ENCODE data around the gene SMYD3.

Gene SMYD3

GRCh38 chr1:246200738-246201137 is 306.3 kb downstream of the SMYD3 start:
- no peak for DNase-seq

DNA sequence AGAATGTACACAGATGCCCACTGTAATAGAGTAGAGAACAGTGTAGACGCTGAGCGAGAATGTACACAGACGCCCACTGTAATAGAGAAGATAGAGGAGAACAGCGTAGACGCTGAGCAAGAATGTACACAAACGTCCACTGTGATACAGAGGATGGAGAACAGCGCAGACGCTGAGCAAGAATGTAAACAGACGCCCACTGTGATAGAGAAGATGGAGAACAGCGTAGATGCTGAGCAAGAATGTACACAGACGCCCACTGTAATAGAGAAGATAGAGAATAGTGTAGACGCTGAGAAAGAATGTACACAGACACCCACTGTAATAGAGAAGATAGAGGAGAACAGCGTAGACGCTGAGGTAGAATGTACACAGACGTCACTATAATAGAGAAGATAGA is 306.9 kb downstream of the SMYD3 start:
- DNase-seq, result no peak

GRCh38 chr1:246199086-246199645 is 307.9 kb downstream of the SMYD3 start:
- no peak for DNase-seq

DNA sequence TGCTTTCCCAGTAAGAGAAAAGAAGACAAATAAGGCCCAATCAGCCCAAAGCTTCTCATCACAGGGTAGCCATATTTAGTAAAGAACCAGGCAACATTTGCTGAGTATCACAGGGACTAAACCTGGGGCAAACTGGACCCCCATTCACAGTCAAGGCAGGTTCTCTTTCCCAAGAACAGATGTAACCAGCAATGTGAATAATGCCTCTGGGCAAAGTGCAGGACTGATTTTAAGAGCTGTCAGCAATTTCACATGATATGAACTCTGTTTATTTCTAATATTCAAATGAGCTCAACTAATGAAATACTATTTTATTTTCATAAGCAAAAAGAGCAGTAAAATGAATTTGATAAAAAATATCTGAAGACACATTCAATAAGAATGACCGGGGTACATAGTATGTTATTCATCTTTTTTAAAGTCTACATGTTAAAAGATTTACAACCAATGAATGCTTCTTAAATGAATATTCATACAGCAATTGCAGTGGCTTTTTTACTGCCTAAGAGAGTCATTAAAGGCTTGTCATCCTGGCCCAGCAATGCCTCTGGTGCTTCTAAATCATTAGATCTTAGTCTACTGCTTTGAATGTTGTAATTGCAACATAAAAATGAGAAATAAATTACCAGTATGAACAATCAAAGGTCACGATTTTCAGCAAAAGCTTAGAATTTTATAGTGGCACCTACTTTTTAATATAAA is 308.8 kb downstream of the SMYD3 start:
- DNase-seq, result no peak

- DNase-seq, result no peak
These were observed 310.0 kb downstream of the SMYD3 start for GRCh38 chr1:246197076-246197475.

DNA sequence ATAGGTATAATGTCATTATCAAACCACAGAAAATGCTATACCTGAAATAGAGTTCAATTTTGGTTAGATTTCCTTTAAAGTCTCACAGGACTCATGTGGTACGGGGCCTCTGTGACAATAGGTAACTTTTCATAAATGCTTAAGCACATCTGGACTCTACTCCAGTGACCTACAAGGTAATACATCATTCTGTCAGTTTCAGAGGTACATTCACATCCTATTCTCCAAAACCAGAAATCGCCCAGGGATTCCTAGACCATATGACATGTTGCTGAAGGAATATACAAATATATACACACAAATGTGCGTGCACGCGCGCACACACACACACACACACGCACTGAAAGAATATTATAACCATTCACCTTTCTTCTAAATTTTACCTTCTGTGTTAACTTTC is 311.8 kb downstream of the SMYD3 start:
- DNase-seq, result no peak

DNA sequence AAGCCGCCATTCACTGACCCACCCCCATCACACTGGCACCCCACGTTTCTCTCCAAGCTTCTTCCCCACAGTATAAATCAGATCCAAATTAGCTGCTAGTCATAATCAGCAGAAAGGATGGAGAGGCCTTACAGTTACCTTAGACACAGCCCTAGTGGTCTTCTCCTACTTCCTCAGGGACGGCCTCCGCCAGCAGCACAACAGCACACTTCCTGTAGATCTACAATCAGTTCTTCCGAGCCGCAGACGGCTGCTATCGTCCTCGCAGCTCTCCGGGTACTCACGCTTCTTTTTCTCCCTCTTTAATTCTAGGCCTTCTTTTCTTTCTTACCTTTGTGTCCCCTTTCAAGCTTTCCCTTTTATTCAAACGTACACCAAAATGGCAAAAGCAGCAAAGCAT is 313.5 kb downstream of the SMYD3 start:
- no peak for DNase-seq

DNA sequence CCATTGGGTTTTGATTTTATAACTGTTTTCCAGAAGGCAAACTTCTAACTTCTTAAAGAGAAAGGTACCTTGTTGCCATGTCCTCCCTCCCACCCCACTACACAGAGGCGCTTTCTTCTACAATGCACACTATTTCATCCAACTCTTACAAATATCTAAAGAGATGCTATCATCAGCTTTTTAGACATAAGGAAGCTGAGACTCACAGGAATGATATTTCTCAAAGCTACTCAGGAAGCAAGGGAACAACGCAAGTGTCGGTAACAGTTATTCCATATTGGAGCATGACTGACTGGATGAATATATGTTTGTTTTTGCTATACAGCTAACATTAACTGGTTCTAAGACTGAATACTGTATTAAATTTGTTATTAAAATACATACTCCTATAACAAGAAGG is 318.0 kb downstream of the SMYD3 start:
- no peak for DNase-seq

DNA sequence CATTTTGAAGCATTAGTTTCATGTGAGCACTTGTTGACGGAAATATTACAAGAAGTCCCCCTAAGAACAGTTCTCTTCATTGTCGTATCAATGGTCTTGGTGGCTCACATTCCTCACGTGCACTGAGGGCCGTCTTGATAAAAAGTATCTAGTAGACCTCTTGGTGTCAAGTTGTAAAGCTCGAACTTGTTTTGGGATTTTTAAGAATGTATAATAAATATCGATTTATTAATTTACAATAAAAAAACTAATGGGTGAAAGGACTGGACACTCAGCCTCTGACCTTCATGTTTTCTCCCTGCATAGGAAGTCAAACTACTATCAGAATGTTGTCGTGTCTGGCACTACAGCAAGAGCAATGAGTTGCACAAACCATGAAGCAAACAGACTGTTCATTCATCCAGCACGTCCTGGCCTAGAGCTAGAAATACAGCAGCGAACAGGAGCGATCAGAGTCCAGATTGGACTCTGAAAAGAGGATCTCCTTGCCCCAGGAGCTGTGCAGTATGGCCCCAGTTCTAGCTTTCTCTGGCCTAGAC is 319.2 kb downstream of the SMYD3 start:
- DNase-seq, result no peak

- DNase-seq, result no peak
These were observed 322.6 kb downstream of the SMYD3 start for GRCh38 chr1:246184503-246184902.

DNA sequence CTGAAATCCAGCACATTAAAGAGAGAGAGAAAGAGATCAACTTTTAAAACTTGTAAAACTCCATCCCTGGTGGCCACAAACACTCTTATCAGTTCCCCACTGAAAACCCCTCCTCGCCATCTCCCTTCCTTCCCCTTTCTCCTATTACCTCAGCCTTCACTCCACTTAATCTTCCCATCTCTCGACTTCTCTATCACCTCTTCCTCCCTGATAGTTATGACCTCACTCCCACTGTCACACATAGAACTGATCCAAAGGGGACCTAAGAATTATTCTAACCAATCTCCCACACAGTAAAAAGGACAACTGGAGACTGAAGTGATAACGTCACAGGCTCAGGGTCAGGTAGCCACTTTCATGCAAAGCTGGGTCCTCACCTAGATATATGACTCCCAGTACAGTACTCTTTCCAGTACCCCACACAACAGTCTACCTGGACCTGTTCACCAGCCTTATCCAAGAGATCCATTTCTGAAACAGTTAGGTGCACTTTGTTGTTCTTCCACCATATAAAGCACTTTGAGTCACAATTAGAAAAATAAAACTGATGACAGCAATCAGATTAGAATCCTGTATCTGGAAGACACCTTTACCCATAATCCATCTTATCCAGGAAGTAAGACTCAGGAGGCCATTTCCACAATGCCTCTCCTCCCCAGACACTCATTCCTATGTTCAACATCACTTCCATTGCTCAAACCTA is 324.8 kb downstream of the SMYD3 start:
- DNase-seq, result no peak

DNA sequence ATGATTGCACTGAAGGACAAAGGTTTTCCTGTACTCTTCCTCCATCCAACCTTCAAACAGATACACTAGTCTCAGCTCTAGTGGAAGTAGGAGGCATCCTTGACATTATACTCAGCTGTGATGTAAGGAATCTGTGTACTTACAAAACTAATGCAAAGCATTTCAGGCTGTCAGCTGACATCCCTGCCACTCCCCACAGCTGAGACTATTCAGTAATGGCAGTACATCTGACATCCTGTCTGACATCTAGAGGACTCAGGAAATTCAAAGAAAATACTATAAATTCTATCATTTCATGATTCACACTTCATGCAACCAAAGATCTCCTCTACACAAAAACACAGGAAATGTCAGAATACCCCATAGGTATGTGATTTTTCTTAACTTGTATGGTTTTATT is 325.8 kb downstream of the SMYD3 start:
- DNase-seq, result no peak

GRCh38 chr1:246179401-246179800 is 327.7 kb downstream of the SMYD3 start:
- no peak for DNase-seq

GRCh38 chr1:246178717-246179311 is 328.3 kb downstream of the SMYD3 start:
- no peak for DNase-seq

- DNase-seq, result no peak
These were observed 330.7 kb downstream of the SMYD3 start for GRCh38 chr1:246176126-246177024.

GRCh38 chr1:246170574-246171261 is 336.4 kb downstream of the SMYD3 start:
- no peak for DNase-seq

DNA sequence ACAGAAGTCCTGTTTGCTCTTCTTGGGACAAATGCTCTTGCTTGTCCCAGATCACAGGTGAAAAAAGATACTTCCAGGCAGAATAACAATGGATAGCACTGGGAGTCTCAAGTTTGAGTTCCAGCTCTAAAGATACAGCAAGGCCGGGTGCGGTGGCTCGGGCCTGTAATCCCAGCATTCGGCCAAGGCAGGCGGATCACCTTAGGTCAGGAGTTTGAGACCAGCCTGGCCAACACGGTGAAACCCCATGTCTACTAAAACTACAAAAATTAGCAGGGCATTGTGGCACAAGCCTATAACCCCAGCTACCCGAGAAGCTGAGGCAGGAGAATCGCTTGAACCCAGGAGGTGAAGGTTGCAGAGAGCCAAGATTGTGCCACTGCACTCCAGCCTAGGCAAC is 337.6 kb downstream of the SMYD3 start:
- no peak for DNase-seq

GRCh38 chr1:246169019-246169418 is 338.1 kb downstream of the SMYD3 start:
- DNase-seq, result no peak

GRCh38 chr1:246166841-246167240 is 340.2 kb downstream of the SMYD3 start:
- no peak for DNase-seq

GRCh38 chr1:246165826-246166709 is 341.0 kb downstream of the SMYD3 start:
- no peak for DNase-seq

DNA sequence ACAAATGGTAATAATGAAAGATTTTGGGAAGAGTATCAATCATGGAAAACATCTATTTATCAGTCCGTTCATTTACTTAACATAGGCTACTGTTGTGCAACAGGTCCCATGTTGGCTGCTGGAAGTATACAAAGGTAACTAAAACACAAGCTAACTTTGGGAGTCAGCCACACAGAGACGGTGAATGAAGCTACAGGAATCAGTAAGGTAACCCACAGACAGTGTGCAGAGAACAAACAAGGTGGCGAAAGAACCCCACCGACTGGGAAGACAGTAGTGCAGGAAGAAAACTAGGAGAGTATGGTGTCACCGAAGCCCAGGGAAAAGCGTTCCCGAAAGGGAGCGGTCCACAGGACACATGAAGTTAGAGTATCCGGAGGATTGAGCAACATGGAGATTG is 342.3 kb downstream of the SMYD3 start:
- no peak for DNase-seq
